Epithelial cell of proximal tubule (primary cell): Measurements from ENCODE around the gene BACH1. TPM values are rescaled to one million over a fixed set of nuclear protein-coding genes. Genes with fewer than 3 reads are reported as not detected.
"Not testable (repeated sequence)": the region's sequence is repeated elsewhere in the genome, so short reads cannot be mapped to it uniquely, and the experiment has no call there.

Source experiments
- DNase-seq: peaks from one replicate; pipeline ENCODE4 v3.0.0-alpha.2; 2011; ENCODE audit warnings: low read depth
- H3K4me3 ChIP-seq: 2 replicates; pipeline ENCODE4 v1.5.1; 2011; ENCODE audit warnings: low read depth, mild to moderate bottlenecking, low read length
- total RNA-seq: library from RNA; depleted of rRNA; stranded (reverse); fragments of >200 nt; gene quantifications from 2 replicates; pipeline ENCODE4 v1.2.3, GENCODE V29; 2015
- TF ChIP-seq, protein P1 (sequence below): conservative IDR thresholded peaks from 2 replicates; pipeline ENCODE4 v1.5.1; 2012; ENCODE audit warnings: low read depth, mild to moderate bottlenecking, low read length

BACH1 gene
- total RNA-seq, result 16.4 and 24.9 TPM in 2 replicates

DNA sequence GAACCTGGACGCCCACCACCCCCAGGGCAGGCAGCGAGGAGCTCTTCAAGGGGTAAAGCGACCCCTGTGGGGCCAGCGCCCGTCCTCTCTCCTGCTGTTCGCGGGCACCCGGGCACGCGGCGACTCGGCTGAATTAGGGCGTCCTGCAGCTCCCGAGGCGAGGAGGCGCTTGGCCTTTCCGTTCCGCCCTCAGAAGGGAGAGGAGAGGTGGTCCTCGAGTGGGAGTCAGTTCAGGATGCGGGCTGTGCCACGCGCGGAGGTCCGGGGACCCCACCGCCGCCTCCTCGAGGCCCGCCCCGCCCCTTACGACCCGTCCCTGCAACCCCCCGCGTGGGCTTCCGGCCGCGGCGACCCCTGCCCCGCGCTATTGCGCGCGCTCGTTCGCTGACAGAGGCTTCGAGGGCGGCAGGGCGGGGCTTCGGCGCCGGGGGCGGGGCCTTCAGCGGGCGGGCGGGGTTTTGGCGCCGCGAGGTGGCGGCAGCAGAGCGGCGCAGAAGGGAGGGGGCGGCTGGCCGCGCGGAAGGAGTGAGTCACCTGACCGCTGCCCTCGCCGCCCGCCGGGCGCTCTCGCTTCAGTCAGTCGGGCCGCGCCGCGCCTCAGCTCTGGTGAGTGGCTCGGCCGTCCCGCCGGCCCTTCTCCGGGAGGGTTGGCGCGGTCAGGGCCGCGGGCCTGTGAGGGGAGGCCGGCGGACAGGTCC lies at the start of gene BACH1:
BACH1 (plus strand) TSS at position 575 of the 698 bp plus-strand sequence. CDS start 22,359 bp downstream, outside the sequence.
- H3K4me3 ChIP-seq, result peak within 1 kb of the TSS; percentile 71
- TF ChIP-seq, protein P1, sequence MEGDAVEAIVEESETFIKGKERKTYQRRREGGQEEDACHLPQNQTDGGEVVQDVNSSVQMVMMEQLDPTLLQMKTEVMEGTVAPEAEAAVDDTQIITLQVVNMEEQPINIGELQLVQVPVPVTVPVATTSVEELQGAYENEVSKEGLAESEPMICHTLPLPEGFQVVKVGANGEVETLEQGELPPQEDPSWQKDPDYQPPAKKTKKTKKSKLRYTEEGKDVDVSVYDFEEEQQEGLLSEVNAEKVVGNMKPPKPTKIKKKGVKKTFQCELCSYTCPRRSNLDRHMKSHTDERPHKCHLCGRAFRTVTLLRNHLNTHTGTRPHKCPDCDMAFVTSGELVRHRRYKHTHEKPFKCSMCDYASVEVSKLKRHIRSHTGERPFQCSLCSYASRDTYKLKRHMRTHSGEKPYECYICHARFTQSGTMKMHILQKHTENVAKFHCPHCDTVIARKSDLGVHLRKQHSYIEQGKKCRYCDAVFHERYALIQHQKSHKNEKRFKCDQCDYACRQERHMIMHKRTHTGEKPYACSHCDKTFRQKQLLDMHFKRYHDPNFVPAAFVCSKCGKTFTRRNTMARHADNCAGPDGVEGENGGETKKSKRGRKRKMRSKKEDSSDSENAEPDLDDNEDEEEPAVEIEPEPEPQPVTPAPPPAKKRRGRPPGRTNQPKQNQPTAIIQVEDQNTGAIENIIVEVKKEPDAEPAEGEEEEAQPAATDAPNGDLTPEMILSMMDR, result peak; percentile 24
- DNase-seq, result no peak

DNA sequence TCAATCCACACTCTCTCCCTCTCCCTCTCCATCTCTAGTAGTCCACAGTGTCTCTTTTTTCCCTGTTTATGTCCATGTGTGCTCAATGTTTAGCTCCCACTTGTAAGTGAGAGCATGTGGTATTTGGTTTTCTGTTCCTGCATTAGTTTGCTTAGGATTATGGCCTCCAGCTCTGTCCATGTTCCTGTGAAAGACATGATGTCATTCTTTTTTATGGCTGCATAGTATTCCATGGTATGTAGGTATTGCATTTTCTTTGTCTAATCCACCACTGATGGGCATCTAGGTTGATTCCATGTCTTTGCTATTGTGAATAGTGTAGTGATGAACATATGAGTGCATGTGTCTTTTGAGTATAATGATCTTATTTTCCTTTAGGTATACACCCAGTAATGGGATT lies 49.4 kb upstream of the BACH1 start:
- H3K4me3 ChIP-seq, DNase-seq: not testable (repeated sequence)

DNA sequence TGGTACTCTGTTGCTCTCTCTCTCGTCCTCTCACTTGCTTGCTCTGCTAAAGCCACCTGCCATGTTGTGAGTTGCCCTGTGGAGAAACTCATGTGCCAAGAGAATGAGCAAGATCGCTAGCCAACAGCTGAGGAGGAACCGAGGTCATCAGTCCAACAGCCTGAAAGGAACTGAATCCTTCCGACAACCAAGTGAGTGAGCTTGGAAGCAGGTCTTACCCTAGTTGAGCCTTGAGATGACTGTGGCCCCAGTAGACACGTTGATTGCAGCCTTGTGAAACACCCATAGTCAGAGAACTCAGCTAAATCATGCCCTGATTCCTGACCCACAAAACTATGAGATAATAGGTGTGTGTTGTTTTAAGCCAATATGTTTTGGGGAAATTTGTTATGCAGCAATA lies 48.1 kb upstream of the BACH1 start:
- no peak for DNase-seq
- no peak overlapping the region for H3K4me3 ChIP-seq
- TF ChIP-seq, protein P1, result no peak

DNA sequence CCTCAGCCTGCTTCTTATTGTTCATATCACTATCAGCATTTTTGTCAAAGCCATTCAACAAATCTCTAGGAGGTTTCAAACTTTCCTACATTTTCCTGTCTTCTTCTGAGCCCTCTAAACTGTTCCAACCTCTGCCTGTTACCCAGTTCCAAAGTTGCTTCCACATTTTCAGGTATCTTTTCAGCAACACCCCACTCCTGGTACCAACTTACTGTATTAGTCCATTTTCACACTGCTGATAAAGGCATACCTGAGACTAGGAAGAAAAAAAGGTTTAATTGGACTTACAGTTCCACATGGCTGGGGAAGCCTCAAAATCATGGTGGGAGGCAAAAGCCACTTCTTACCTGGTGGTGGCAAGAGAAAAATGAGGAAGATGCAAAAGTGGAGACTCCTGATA lies 44.9 kb upstream of the BACH1 start:
- H3K4me3 ChIP-seq, DNase-seq: not testable (repeated sequence)

DNA sequence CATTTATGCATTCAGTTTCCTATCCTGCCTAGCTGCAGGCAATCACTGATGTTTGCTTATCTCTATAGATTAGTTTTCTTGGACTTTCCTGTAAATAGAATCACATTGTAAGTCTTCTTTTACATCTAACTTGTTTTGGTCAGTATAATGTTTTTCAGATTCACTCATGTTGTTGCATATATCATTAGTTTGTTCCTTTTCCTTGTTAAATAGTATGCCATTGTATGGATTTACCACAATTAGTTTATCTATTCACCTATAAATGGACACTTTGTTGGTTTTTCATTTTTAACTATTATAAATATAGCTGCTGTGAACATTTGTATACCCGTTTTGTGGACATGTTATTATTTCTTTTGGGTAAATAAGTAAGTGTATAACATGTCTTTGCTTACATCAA lies 44.2 kb upstream of the BACH1 start:
- no peak for DNase-seq
- TF ChIP-seq, protein P1, result no peak
- H3K4me3 ChIP-seq, result no peak overlapping the region

DNA sequence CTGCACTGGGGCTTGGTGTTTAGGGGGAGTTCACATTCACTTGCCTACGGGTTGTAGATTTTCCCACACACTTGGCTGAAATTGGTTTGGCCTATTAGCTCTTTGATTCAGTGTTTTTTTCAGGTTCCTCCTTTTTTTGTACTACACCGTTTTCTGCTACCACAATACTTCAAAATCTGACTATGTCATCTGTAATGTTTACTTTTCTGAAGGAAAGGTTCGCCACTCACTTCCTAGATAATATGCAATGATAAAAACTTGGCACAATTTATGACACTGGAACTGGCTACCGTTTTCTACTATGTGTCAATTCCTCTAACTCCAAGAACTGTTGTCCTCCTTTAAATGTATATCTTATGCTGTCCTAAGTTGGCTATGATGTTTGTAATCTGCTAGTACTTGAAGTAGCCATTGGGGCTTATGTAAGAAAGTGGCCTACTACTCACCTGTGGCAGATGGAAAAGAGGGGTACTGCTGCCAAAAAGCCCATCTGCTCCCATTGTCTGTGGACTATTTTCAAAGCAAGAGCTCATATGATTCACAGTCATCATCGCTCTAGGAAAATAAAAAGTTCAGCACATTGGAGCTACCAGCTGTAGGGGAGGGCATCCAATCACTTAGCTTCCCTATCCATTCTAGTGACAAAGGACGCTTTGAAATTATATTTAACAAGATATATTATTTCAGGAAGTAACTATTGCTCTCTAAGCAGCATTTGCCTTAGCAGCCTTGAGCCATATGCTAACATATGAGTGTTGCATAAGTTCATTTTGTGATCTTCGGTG lies 42.4 kb upstream of the BACH1 start:
- TF ChIP-seq, protein P1, result no peak
- no peak overlapping the region for H3K4me3 ChIP-seq
- no peak for DNase-seq

DNA sequence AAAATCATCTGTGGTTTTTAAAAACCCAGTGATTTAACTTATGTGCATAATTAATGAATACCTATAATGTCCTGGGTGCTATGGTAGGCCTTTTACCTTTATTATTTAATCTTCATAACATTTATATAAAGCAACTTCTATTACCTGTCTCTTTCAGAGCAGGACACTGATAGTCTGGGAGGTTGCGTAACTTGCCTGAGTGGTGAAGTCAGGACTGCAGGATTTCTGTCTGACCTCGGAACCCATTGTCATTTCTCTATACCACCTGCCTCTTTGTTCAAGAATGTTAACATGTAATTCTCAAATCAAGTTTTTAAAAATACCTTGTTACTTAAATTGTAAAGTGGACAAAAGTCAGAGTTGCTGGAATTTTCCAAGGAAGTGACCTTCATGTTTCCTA lies 41.0 kb upstream of the BACH1 start:
- no peak overlapping the region for H3K4me3 ChIP-seq
- DNase-seq, result no peak
- TF ChIP-seq, protein P1, result no peak
